Kidney epithelial cell (primary cell): ENCODE data around the gene GRIA3. TPM values are rescaled to one million over a fixed set of nuclear protein-coding genes. Genes with fewer than 3 reads are reported as not detected.

Experiments used
- DNase-seq: peaks from one replicate; pipeline ENCODE4 v3.0.0-alpha.2; 2010; ENCODE audit warnings: low read depth
- H3K27me3 ChIP-seq: 2 replicates; pipeline ENCODE4 v1.6.0; 2011; ENCODE audit warnings: low read length; ENCODE audit not compliant: control insufficient read depth, insufficient read depth
- H3K36me3 ChIP-seq: 2 replicates; pipeline ENCODE4 v1.5.1; 2011; ENCODE audit warnings: low read length; ENCODE audit not compliant: control insufficient read depth, insufficient read depth
- H3K4me3 ChIP-seq: 2 replicates; pipeline ENCODE4 v1.5.1; 2011; ENCODE audit warnings: low read depth, mild to moderate bottlenecking, control low read depth, low read length
- CTCF ChIP-seq: IDR thresholded peaks from 2 replicates; pipeline ENCODE4 v1.5.1; 2011; ENCODE audit warnings: mild to moderate bottlenecking, moderate library complexity, low read length, control low read depth, inconsistent platforms; ENCODE audit not compliant: insufficient read depth, poor library complexity, severe bottlenecking
- total RNA-seq: library from RNA; depleted of rRNA; stranded (reverse); fragments of >200 nt; gene quantifications from 2 replicates; pipeline ENCODE4 v1.2.3, GENCODE V29; 2015

Gene GRIA3
- total RNA-seq, 1 donor from 2014 or later = 1.4 TPM

GRCh38 chrX:123322536-123322935, 138.5 kb downstream of the GRIA3 start:
- Histone ChIP-seq H3K27me3 (no peaks in the 10 kb centered on the region), H3K36me3 (no peaks in the 10 kb centered on the region), H3K4me3 (no peak overlapping the region)
- no peak for TF ChIP-seq CTCF
- DNase-seq = no peak

GRCh38 chrX:123324625-123325024, 140.5 kb downstream of the GRIA3 start:
- Histone ChIP-seq H3K4me3 (no peak overlapping the region), H3K27me3 (no peaks in the 10 kb centered on the region), H3K36me3 (no peaks in the 10 kb centered on the region)
- no peak for DNase-seq
- no peak for TF ChIP-seq CTCF

- Histone ChIP-seq H3K36me3 (no peaks in the 10 kb centered on the region), H3K27me3 (no peaks in the 10 kb centered on the region), H3K4me3 (no peak overlapping the region)
- DNase-seq = no peak
- no peak for TF ChIP-seq CTCF
Observed at GRCh38 chrX:123330229-123330942, 146.3 kb downstream of the GRIA3 start.

- H3K36me3 ChIP-seq = no peaks in the 10 kb centered on the region
- TF ChIP-seq CTCF = no peak
- no peak for DNase-seq
- H3K27me3 ChIP-seq = no peaks in the 10 kb centered on the region
- no peak overlapping the region for H3K4me3 ChIP-seq
Observed at GRCh38 chrX:123331349-123331748, 147.3 kb downstream of the GRIA3 start.

GRCh38 chrX:123331859-123332258, 147.8 kb downstream of the GRIA3 start:
- Histone ChIP-seq H3K36me3 (no peaks in the 10 kb centered on the region), H3K27me3 (no peaks in the 10 kb centered on the region), H3K4me3 (no peak overlapping the region)
- no peak for DNase-seq
- TF ChIP-seq CTCF = no peak

- no peak for TF ChIP-seq CTCF
- H3K36me3 ChIP-seq = no peaks in the 10 kb centered on the region
- no peak overlapping the region for H3K4me3 ChIP-seq
- no peaks in the 10 kb centered on the region for H3K27me3 ChIP-seq
- DNase-seq = no peak
Observed at GRCh38 chrX:123336666-123337065, 152.6 kb downstream of the GRIA3 start.
